Measurements from ENCODE around the gene MACROD2.

The MACROD2 gene

DNA sequence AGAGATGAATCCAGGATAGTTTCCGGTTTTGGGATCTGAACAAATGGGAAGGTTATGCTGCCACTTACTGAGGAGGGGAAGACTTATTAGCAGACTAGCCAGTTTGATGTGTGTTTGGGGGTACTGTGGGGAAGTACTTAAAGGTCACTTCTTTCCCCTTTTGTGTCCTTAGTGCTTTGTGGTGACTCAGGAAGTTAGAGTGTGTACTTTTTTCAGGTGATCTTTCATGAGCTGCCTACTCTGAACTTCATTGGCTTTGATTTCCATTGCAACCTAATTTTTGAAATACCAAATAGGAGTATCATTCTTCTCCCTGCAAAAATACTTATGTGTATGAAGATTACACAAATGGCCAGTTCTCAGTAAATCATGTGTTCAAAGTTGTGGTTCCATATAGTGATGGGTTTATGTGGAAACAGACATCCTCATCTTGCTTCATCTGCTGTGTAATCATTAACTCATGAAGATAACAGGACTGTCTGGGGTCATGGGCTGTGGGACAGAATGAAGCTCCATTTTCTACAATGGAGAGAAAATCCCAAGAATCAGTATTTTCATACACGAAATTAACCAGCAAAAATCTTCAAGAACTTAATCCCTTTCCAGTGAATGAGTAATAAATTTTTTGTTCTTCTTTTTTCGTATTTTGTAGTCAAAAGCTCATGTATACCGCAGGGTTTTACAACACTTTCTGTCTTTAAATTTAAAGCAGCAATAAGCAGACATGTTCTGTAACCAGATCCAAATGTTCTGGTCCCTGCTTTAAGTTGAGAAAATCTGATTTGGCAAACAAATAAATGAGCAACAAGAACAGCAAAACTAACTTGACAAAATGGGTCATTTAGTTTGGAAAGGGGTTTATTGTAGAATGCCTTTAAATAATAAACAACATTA is 614.3 kb downstream of the MACROD2 start:
- no peak overlapping the region for H3K27ac ChIP-seq
- TF ChIP-seq, protein P1, sequence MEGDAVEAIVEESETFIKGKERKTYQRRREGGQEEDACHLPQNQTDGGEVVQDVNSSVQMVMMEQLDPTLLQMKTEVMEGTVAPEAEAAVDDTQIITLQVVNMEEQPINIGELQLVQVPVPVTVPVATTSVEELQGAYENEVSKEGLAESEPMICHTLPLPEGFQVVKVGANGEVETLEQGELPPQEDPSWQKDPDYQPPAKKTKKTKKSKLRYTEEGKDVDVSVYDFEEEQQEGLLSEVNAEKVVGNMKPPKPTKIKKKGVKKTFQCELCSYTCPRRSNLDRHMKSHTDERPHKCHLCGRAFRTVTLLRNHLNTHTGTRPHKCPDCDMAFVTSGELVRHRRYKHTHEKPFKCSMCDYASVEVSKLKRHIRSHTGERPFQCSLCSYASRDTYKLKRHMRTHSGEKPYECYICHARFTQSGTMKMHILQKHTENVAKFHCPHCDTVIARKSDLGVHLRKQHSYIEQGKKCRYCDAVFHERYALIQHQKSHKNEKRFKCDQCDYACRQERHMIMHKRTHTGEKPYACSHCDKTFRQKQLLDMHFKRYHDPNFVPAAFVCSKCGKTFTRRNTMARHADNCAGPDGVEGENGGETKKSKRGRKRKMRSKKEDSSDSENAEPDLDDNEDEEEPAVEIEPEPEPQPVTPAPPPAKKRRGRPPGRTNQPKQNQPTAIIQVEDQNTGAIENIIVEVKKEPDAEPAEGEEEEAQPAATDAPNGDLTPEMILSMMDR (conservative IDR thresholded peaks at IDR 0.05) = no peak
- TF ChIP-seq ZFX (IDR thresholded peaks at IDR 0.05) = no peak

DNA sequence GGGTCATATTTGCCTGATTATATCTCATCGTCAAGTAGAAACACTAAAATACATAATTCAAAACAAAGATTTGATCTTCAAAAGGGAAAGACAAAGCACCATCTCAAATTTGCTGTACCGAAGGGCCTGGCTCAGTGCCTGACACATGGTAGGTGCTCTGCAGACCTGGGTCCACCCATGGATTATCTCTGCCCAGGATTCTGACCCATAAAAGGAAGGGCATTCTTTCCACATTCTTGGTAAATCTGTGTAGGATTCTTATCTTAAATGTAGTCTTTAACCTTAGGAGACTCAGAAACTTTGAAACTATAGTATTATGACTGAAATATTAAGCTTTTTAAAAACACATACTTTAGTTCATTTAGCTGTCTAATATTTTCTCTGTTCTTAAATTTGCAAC is 616.2 kb downstream of the MACROD2 start:
- no peak overlapping the region for H3K27ac ChIP-seq

DNA sequence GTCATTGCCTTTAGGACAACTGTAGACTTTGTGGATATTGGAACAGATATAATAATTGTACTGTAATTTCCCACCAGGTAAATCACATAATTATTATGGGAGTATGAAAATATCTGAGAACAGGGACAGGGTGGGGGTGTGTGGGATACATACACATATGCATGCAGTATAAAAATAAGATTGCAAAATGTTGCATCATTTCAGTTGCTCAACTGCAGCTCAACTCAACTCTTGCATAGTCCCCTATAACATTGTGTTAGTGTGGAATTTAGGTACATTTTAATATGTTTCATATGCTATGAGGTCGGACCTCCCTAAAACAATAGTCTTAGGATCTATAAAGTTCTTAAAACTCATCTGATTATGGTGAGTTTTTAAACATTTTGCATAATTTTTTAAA is 617.1 kb downstream of the MACROD2 start:
- H3K27ac ChIP-seq = no peak overlapping the region
- TF ChIP-seq, protein P1 (conservative IDR thresholded peaks at IDR 0.05) = no peak
- no peak for TF ChIP-seq ZFX (IDR thresholded peaks at IDR 0.05)

More for the DNA sequence above, 616.2 kb downstream of the MACROD2 start:
- TF ChIP-seq, protein P1 (conservative IDR thresholded peaks at IDR 0.05) = no peak
- TF ChIP-seq ZFX (IDR thresholded peaks at IDR 0.05) = no peak

DNA sequence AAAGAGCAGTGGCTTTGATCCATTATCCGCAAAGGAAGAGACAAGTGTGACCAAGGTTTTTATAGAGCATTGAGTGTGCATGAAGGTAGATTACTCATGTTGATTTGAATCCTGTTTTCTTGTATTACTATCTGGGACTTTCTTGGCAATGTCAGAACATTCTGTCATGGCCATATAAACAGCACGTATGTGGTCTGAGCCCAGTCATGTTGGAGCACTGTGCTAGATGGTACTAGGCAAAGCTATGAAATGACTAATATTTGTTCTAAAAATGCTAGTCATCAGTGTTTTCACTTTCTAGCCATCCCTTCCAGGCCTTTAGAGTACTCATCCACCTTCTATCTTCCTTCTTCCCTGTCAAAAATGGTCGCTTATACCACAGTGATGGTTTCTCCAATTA is 620.7 kb downstream of the MACROD2 start:
- TF ChIP-seq, protein P1 (conservative IDR thresholded peaks at IDR 0.05) = no peak
- TF ChIP-seq ZFX (IDR thresholded peaks at IDR 0.05) = no peak
- H3K27ac ChIP-seq = no peak overlapping the region

DNA sequence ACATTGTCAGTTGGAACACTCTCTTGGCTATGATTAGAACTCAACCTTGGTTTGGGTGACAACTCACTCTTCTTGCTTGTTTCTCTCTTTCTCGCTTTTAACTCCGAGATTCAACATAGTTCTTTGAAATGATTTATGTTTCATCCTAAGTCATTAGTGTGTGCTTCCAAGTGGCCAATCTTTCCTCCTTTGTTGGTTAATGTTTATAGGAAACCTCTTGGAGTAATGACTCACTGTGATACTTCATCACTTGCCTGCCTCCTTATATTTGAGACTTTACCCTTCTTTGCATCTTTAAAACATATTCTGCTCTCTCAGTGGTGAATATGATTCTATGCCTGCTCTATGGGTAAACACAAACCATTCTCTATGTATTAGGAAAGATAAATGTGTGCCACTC is 621.8 kb downstream of the MACROD2 start:
- no peak overlapping the region for H3K27ac ChIP-seq
- TF ChIP-seq ZFX (IDR thresholded peaks at IDR 0.05) = no peak
- TF ChIP-seq, protein P1 (conservative IDR thresholded peaks at IDR 0.05) = no peak

DNA sequence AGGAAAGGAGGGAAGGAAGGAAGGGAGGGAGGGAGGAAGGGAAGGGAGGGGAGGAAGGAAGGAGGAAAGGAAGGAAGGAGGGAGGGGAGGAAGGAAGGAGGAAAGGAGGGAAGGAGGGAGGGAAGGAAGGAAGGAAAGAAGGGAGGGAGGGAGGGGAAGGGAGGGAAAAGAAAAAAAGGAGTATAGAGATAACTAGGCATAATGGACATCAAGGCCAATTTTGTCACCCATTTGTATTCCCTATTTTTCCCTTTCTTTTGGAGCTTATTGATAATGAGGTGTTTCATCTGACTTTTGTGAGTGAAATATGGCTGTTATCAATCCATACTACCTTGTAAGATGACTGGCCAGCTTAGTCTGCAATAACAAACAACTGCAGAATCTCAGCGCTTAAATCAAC is 624.1 kb downstream of the MACROD2 start:
- TF ChIP-seq, protein P1 (conservative IDR thresholded peaks at IDR 0.05) = no peak
- TF ChIP-seq ZFX (IDR thresholded peaks at IDR 0.05) = no peak
- H3K27ac ChIP-seq = no peak overlapping the region

DNA sequence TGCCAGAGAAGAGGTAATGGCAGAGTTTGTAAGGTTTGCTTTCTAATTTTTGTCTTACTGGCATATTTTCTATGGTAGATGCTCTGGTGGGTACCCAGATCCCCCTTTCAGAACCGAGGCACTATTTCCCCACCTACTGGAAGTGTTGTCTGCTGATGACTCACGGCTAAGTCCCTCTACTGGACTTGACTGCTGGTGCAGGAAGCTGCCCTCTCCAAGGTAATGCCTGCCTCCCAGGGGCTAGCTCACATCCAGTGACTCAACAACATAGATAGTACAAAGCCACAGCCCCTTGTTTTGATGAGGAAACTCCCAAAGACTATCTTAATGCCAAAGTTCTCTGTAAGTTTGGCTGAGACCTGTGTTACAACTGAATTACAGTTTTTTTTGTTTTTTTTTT is 627.5 kb downstream of the MACROD2 start:
- H3K27ac ChIP-seq = no peak overlapping the region
- TF ChIP-seq, protein P1 (conservative IDR thresholded peaks at IDR 0.05) = no peak; the same call in 1 of the 2 replicates
- no peak for TF ChIP-seq ZFX (IDR thresholded peaks at IDR 0.05)
